Right lobe of liver (tissue), 6 donors: ENCODE data around the gene TRMT11. TPM values are rescaled to one million over a fixed set of nuclear protein-coding genes. Genes with fewer than 3 reads are reported as not detected.

ENCODE experiments used
- ATAC-seq, 4 donors: fragments of 200-7000 bp; cut with Tn5 transposase; one replicate each; pipeline ENCODE4 v1.9.1; 2020; ENCODE audit warnings: mild to moderate bottlenecking in 4 of 4, moderate library complexity in 4 of 4
- DNase-seq, 3 donors: peaks; one replicate each; pipeline ENCODE4 v3.0.0-alpha.2; 2020
- H3K27ac ChIP-seq, 3 donors: fragments of 200-600 bp; one replicate each; pipeline ENCODE4 v1.8.0; 2022
- H3K27me3 ChIP-seq, 2 donors: fragments of 200-600 bp; one replicate each; pipeline ENCODE4 v1.8.0; 2022
- H3K36me3 ChIP-seq, 4 donors: fragments of 200-600 bp; sonication (generic) in 1 of 4; one replicate each; pipeline versions ENCODE4 v1.5.1 to v1.8.0; 2017 to 2022; ENCODE audit warnings: control low read depth in 1 of 4
- H3K4me1 ChIP-seq, 4 donors: fragments of 200-600 bp; sonication (generic) in 1 of 4; one replicate each; pipeline versions ENCODE4 v1.5.1 to v1.8.0; 2017 to 2022; ENCODE audit warnings: control low read depth in 1 of 4
- H3K4me3 ChIP-seq, 3 donors: fragments of 200-600 bp; one replicate each; pipeline ENCODE4 v1.8.0; 2022
- H3K9me3 ChIP-seq, 4 donors: fragments of 200-600 bp; sonication (generic) in 1 of 4; one replicate each; pipeline versions ENCODE4 v1.5.1 to v1.8.0; 2017 to 2022; ENCODE audit warnings: control low read depth in 1 of 4
- CTCF ChIP-seq, 4 donors: fragments of 200-600 bp in 3 of 4; fragments of 450-650 bp in 1 of 4; IDR thresholded peaks; one replicate each; pipeline versions ENCODE4 v1.5.1 to v1.8.0; 2016 to 2022; ENCODE audit warnings: antibody characterized with exemption in 4 of 4, mild to moderate bottlenecking in 2 of 4
- POLR2A ChIP-seq: fragments of 450-650 bp; IDR thresholded peaks from one replicate; pipeline ENCODE4 v1.6.1; 2017; ENCODE audit warnings: antibody characterized with exemption, mild to moderate bottlenecking
- WGBS: methylation state at CpG from one replicate; pipeline ENCODE4 v1.1.6; 2018; ENCODE audit warnings: low coverage, low lambda C conversion rate; ENCODE audit not compliant: insufficient coverage; ENCODE audit errors: missing lambda C conversion rate; 5-methylcytosine and 5-hydroxymethylcytosine counted together
- intact Hi-C, 2 donors: fragments of 100-400 bp; cut with DNase I; formaldehyde crosslinking; loops; one replicate each; pipeline versions ENCODE4 v1.11.2 to v1.14.1; 2022
- total RNA-seq, 6 experiments: library from RNA; depleted of rRNA in 2 of 6; stranded (reverse); fragments of >200 nt in 2 of 6; fragmentation: NEBNext Ultra II Directional in 3 of 6; extraction: Animal tissue kit (Norgen Biotek cat#: 25700) in 3 of 6; gene quantifications; one replicate each; pipeline versions ENCODE4 v1.1.0 to v1.2.4, GENCODE V29; 2016 to 2023
- donor health status: DM: no; HTN: yes; CAD: no.
- donor health status: DM: no; HTN: no; CAD: no.
- donor health status: DM: no; HTN: no; CAD: no.
- donor health status: DM: no; HTN: yes; CAD: no.
- donor health status: DM: no; HTN: yes; CAD: no.

TRMT11 gene
- total RNA-seq, 6 experiments from 2014 or later, result 12.6 to 36.0 (median 25.3) TPM

- ATAC-seq (peak; percentile 22 to 50 (median 26)), DNase-seq (no peak)
- Histone ChIP-seq H3K27me3 (no peaks in the 10 kb centered on the region), H3K4me3 (peak overlapping the region; percentile 67 to 95 (median 92)), H3K36me3 (no peaks in the 10 kb centered on the region), H3K27ac (peak overlapping the region; percentile 96 to 99 (median 98)), H3K9me3 (no peaks in the 10 kb centered on the region), H3K4me1 (peaks cover 0 to 38% (median 11%) of the 10 kb centered on the region in 4 donors)
- 27% methylated on average over 4 of the region's 4 CpGs for WGBS
- intact Hi-C loops, result loop anchor here in 1 of 2 donors (10.0 kb wide), 1 partner anchor 53 kb away; no protein-coding TSS in a partner anchor
- no peak for TF ChIP-seq POLR2A
- no peak for TF ChIP-seq CTCF (IDR thresholded peaks at IDR 0.05)
Observed at GRCh38 chr6:125957845-125958244, 28.5 kb upstream of the TRMT11 start.

GRCh38 chr6:125959041-125959440 lies 27.3 kb upstream of the TRMT11 start:
- DNase-seq (no peak), ATAC-seq (no peak)
- Histone ChIP-seq H3K27ac (peak overlapping the region; percentile 29 to 57 (median 37)), H3K4me3 (no peak overlapping the region), H3K36me3 (no peaks in the 10 kb centered on the region), H3K4me1 (peaks cover 0 to 38% (median 15%) of the 10 kb centered on the region in 4 donors), H3K9me3 (no peaks in the 10 kb centered on the region), H3K27me3 (no peaks in the 10 kb centered on the region)
- TF ChIP-seq POLR2A (no peak), CTCF (IDR thresholded peaks at IDR 0.05) (no peak)
- intact Hi-C loops, result loop anchor here in 1 of 2 donors (10.0 kb wide), 1 partner anchor 54 kb away; no protein-coding TSS in a partner anchor
- WGBS, result 92% methylated on average over 4 of the region's 4 CpGs

GRCh38 chr6:125961117-125961516 lies 25.2 kb upstream of the TRMT11 start:
- no peaks in the 10 kb centered on the region for H3K27me3 ChIP-seq
- DNase-seq, result no peak
- peaks cover 0 to 38% (median 15%) of the 10 kb centered on the region in 4 donors for H3K4me1 ChIP-seq
- WGBS, result 82% methylated on average over 2 of the region's 3 CpGs
- no peak overlapping the region for H3K27ac ChIP-seq
- ATAC-seq, result no peak
- intact Hi-C loops, result no loop called here
- TF ChIP-seq POLR2A (no peak), CTCF (IDR thresholded peaks at IDR 0.05) (no peak)
- H3K4me3 ChIP-seq, result no peak overlapping the region
- H3K9me3 ChIP-seq, result no peaks in the 10 kb centered on the region
- no peaks in the 10 kb centered on the region for H3K36me3 ChIP-seq

- Histone ChIP-seq H3K9me3 (no peaks in the 10 kb centered on the region), H3K27ac (no peak overlapping the region), H3K36me3 (peaks cover 0 to 7% (median 0%) of the 10 kb centered on the region in 4 donors), H3K4me1 (peaks cover 0 to 31% (median 15%) of the 10 kb centered on the region in 4 donors), H3K4me3 (no peak overlapping the region), H3K27me3 (no peaks in the 10 kb centered on the region)
- DNase-seq (peak in 2 of 3 donors; percentile 32 to 52), ATAC-seq (peak; percentile 38 to 64 (median 50))
- TF ChIP-seq POLR2A (no peak), CTCF (IDR thresholded peaks at IDR 0.05) (no peak)
- intact Hi-C loops, result no loop called here
- 53% methylated on average over 8 of the region's 8 CpGs for WGBS
Observed at GRCh38 chr6:125962900-125963497, 23.3 kb upstream of the TRMT11 start.
